GM21423 (cell line): ENCODE measurements around the gene PUS3.
A peak's percentile ranks its signal among the peaks of the same experiment; 100 is the strongest.

Experiments used
- ATAC-seq: cut with Tn5 transposase; IDR thresholded peaks from one replicate; pipeline ENCODE4 v1.9.1; 2021; ENCODE audit warnings: mild to moderate bottlenecking, moderate library complexity; ENCODE audit not compliant: unreplicated experiment

The PUS3 gene

GRCh38 chr11:125902927-125903710, at the start of gene PUS3:
Gene PUS3 (minus strand): TSS chr11:125903206. CDS start chr11:125896284, 6,922 bp downstream.
- peak; percentile 99 for ATAC-seq

GRCh38 chr11:125952559-125952958, 49.6 kb upstream of the PUS3 start:
- ATAC-seq, result no peak

GRCh38 chr11:125951731-125952130, 48.7 kb upstream of the PUS3 start:
- ATAC-seq, result no peak

GRCh38 chr11:125950696-125951651, 48.0 kb upstream of the PUS3 start:
- ATAC-seq, result no peak

GRCh38 chr11:125950178-125950490, 47.1 kb upstream of the PUS3 start:
- no peak for ATAC-seq

- ATAC-seq, result no peak
These were observed 46.5 kb upstream of the PUS3 start for GRCh38 chr11:125949271-125950177.

GRCh38 chr11:125948278-125949051, 45.5 kb upstream of the PUS3 start:
- ATAC-seq, result no peak

GRCh38 chr11:125947419-125948277, 44.6 kb upstream of the PUS3 start:
- ATAC-seq, result no peak

GRCh38 chr11:125946712-125947418, 43.9 kb upstream of the PUS3 start:
- ATAC-seq, result no peak

- ATAC-seq, result no peak
These were observed 43.0 kb upstream of the PUS3 start, which contains the start of gene VSIG10L2 for GRCh38 chr11:125945797-125946520. Gene VSIG10L2 (plus strand): TSS chr11:125946044. CDS start chr11:125946056, 12 bp downstream.

- ATAC-seq, result no peak
These were observed 42.2 kb upstream of the PUS3 start for GRCh38 chr11:125945011-125945796.

- no peak for ATAC-seq
These were observed 41.5 kb upstream of the PUS3 start for GRCh38 chr11:125944350-125945010.

GRCh38 chr11:125943661-125944349, 40.8 kb upstream of the PUS3 start:
- no peak for ATAC-seq

GRCh38 chr11:125942771-125943428, 39.9 kb upstream of the PUS3 start:
- ATAC-seq, result no peak
